Measurements from ENCODE around the gene ASXL1. TPM values are rescaled to one million over a fixed set of nuclear protein-coding genes. Genes with fewer than 3 reads are reported as not detected.

Gene ASXL1
- polyA plus RNA-seq, 1 of the 3 experiments (the other 2 are of a cell fraction), result 36.6 TPM

DNA sequence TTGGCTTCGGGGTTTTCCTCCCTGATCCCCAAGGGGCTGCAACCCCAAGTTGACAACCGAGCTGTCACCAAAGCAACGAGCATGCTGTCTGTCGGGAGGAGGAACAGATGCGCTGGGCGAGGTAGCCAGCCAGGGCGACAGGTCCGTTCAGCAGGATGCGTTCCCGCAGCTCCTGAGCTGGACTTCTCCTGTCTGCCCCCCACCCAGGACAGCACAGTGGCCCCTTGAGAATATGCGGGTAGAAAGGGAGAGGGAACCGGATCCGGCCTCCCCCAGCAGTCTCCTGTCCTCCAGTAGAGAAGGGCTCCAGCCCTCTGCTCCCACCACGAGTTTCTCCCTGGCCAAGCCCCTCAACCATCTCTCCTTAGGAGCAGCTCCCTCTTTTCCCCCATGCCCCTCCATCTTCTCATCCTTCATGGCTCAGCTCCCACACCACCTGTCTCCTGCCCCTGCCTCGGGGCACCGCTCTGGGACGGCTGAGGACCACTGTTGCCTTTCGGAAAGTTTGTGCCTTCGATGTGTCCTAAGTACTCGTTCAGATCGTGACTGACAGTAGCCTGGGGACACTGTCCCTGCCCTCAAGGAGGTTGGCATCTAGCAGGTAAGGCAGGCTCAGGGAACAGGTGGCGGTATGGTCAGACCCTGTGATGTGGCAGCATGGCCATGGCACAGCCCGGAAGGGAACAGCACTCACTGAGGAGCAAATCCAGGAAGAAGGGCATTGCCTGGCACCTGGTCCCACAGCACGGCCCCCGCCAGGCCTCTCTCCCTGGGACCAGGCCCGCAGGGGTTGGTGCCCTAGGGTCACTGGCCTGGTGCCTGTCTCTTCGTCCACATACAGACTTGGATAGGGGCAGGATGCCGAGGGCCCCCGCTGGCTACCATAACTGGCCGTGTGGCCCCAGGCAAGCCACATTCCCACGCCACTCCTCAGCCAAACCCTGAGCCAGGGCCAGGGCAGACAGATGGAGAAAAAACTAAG lies 96.3 kb downstream of the ASXL1 start:
- no peak for DNase-seq
- H4K20me1 ChIP-seq (ENCODE audit: insufficient read depth), result peaks cover 25% of the 10 kb centered on the region
- WGBS (ENCODE audit: low lambda C conversion rate), result 94% methylated on average over 26 of the region's 31 CpGs
- no peak overlapping the region for H3K4me2 ChIP-seq
- H3K79me2 ChIP-seq (ENCODE audit: insufficient read depth), result peaks cover 41% of the 10 kb centered on the region; the same call in 1 of the 2 replicates
- H3K36me3 ChIP-seq (replicated peaks in 1 of 2; ENCODE audit: control insufficient read depth in 1 of 2, insufficient read depth in 2 of 2, low read length in 1 of 2), result peaks cover 5 to 47% of the 10 kb centered on the region in 2 experiments
- H3F3A ChIP-seq (replicated peaks; ENCODE audit: insufficient read depth), result peaks cover 6% of the 10 kb centered on the region
- ChIA-PET CTCF (interaction anchor here (0.9 to 4.3 kb wide), 4 partner anchors 8 to 117 kb away, joined by 4 to 37 read pairs (median 9); no protein-coding TSS in a partner anchor), POLR2A (interaction anchor here (0.6 kb wide), 1 partner anchor 91 kb away, joined by 3 read pairs; no protein-coding TSS in a partner anchor)
- H3K9me3 ChIP-seq, result no peaks in the 10 kb centered on the region
- no peak overlapping the region for H3K9ac ChIP-seq
- TF ChIP-seq YY1 (IDR thresholded peaks at IDR 0.05; ENCODE audit: low read depth) (no peak), RFX5 (IDR thresholded peaks at IDR 0.05; ENCODE audit: low read length) (no peak), GABPA (IDR thresholded peaks at IDR 0.05; ENCODE audit: low read depth) (no peak), FOSL2 (IDR thresholded peaks at IDR 0.05; ENCODE audit: borderline replicate concordance, low read depth) (no peak), SMC3 (IDR thresholded peaks at IDR 0.05; ENCODE audit: low read depth, low read length) (no peak)
- TF ChIP-seq, protein P1, sequence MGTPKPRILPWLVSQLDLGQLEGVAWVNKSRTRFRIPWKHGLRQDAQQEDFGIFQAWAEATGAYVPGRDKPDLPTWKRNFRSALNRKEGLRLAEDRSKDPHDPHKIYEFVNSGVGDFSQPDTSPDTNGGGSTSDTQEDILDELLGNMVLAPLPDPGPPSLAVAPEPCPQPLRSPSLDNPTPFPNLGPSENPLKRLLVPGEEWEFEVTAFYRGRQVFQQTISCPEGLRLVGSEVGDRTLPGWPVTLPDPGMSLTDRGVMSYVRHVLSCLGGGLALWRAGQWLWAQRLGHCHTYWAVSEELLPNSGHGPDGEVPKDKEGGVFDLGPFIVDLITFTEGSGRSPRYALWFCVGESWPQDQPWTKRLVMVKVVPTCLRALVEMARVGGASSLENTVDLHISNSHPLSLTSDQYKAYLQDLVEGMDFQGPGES (IDR thresholded peaks at IDR 0.05; ENCODE audit: low read depth, low read length), result no peak
- TF ChIP-seq, protein P2, sequence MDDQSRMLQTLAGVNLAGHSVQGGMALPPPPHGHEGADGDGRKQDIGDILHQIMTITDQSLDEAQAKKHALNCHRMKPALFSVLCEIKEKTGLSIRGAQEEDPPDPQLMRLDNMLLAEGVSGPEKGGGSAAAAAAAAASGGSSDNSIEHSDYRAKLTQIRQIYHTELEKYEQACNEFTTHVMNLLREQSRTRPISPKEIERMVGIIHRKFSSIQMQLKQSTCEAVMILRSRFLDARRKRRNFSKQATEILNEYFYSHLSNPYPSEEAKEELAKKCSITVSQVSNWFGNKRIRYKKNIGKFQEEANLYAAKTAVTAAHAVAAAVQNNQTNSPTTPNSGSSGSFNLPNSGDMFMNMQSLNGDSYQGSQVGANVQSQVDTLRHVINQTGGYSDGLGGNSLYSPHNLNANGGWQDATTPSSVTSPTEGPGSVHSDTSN (IDR thresholded peaks at IDR 0.05), result no peak
- TF ChIP-seq, protein P3, sequence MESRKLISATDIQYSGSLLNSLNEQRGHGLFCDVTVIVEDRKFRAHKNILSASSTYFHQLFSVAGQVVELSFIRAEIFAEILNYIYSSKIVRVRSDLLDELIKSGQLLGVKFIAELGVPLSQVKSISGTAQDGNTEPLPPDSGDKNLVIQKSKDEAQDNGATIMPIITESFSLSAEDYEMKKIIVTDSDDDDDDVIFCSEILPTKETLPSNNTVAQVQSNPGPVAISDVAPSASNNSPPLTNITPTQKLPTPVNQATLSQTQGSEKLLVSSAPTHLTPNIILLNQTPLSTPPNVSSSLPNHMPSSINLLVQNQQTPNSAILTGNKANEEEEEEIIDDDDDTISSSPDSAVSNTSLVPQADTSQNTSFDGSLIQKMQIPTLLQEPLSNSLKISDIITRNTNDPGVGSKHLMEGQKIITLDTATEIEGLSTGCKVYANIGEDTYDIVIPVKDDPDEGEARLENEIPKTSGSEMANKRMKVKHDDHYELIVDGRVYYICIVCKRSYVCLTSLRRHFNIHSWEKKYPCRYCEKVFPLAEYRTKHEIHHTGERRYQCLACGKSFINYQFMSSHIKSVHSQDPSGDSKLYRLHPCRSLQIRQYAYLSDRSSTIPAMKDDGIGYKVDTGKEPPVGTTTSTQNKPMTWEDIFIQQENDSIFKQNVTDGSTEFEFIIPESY (IDR thresholded peaks at IDR 0.05; ENCODE audit: borderline replicate concordance, low read depth), result no peak
- no peak overlapping the region for H3K4me3 ChIP-seq (ENCODE audit: low read depth in 2 of 2, low read length in 1 of 2)
- H3K27ac ChIP-seq (ENCODE audit: low read depth in 2 of 2, low read length in 1 of 2), result peak overlapping the region in 1 of 2 experiments; percentile 94; a peak in 1 of 4 replicates
- no peaks in the 10 kb centered on the region for H3K27me3 ChIP-seq (ENCODE audit: insufficient read depth)
- H3K9me2 ChIP-seq, result no peaks in the 10 kb centered on the region
- H3K4me1 ChIP-seq (ENCODE audit: control insufficient read depth in 1 of 2, insufficient read depth in 2 of 2, low read depth in 1 of 2, low read length in 1 of 2), result peaks cover 5 to 91% of the 10 kb centered on the region in 2 experiments; a peak in 3 of 4 replicates
- H2AFZ ChIP-seq (ENCODE audit: low read depth), result no peak overlapping the region
